Measurements from ENCODE around the gene TEX2.

The TEX2 gene

GRCh38 chr17:64273006-64273405 lies 9.9 kb upstream of the TEX2 start:
- no peak for DNase-seq
- Histone ChIP-seq H3K27me3 (no peaks in the 10 kb centered on the region), H3K36me3 (no peaks in the 10 kb centered on the region), H3K9me3 (no peaks in the 10 kb centered on the region; the same call in 1 of the 2 replicates), H3K4me3 (ENCODE audit: low read depth, low read length) (no peak overlapping the region), H3K4me1 (no peaks in the 10 kb centered on the region; the same call in 1 of the 2 replicates)
- TF ChIP-seq CTCF (IDR thresholded peaks at IDR 0.05; ENCODE audit: low read depth, low read length) = no peak

DNA sequence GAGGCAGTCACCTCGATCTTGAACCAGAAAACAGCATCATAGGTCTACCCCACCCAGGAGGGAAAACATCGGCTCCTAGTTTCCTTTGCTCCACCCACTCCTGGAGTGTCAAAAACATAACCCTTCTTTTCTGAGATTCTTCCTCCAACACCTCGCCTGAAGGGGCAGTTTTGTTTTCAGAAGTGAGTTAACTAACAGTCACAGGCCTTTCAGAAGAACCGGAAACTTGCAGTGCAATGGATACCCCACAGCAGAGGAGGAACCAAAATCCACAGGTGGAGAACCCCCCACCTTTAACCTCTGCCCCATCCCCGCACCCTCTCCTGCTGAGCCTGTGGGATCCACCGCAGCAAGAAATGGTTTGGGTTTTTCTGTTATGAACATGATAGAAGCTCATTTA lies 7.8 kb upstream of the TEX2 start:
- no peak for TF ChIP-seq CTCF (IDR thresholded peaks at IDR 0.05; ENCODE audit: low read depth, low read length)
- no peak overlapping the region for H3K4me3 ChIP-seq (ENCODE audit: low read depth, low read length)
- no peak for DNase-seq

GRCh38 chr17:64269687-64270649 lies 6.9 kb upstream of the TEX2 start:
- no peaks in the 10 kb centered on the region for H3K36me3 ChIP-seq
- no peaks in the 10 kb centered on the region for H3K27me3 ChIP-seq
- no peaks in the 10 kb centered on the region; the same call in 1 of the 2 replicates for H3K9me3 ChIP-seq
- no peak overlapping the region for H3K4me3 ChIP-seq (ENCODE audit: low read depth, low read length)
- H3K4me1 ChIP-seq = no peaks in the 10 kb centered on the region; the same call in 1 of the 2 replicates
- peak; percentile 55 for DNase-seq
- no peak for TF ChIP-seq CTCF (IDR thresholded peaks at IDR 0.05; ENCODE audit: low read depth, low read length)

More for the DNA sequence above, 7.8 kb upstream of the TEX2 start:
- no peaks in the 10 kb centered on the region; the same call in 1 of the 2 replicates for H3K4me1 ChIP-seq
- H3K9me3 ChIP-seq = no peaks in the 10 kb centered on the region; the same call in 1 of the 2 replicates
- H3K27me3 ChIP-seq = no peaks in the 10 kb centered on the region
- H3K36me3 ChIP-seq = no peaks in the 10 kb centered on the region

- Histone ChIP-seq H3K27me3 (no peaks in the 10 kb centered on the region), H3K4me3 (ENCODE audit: low read depth, low read length) (no peak overlapping the region), H3K9me3 (no peaks in the 10 kb centered on the region; the same call in 1 of the 2 replicates), H3K36me3 (no peaks in the 10 kb centered on the region), H3K4me1 (peaks cover 6% of the 10 kb centered on the region; the same call in 1 of the 2 replicates)
- TF ChIP-seq CTCF (IDR thresholded peaks at IDR 0.05; ENCODE audit: low read depth, low read length) = no peak
- no peak for DNase-seq
Observed at GRCh38 chr17:64264891-64265290, 1.8 kb upstream of the TEX2 start.

DNA sequence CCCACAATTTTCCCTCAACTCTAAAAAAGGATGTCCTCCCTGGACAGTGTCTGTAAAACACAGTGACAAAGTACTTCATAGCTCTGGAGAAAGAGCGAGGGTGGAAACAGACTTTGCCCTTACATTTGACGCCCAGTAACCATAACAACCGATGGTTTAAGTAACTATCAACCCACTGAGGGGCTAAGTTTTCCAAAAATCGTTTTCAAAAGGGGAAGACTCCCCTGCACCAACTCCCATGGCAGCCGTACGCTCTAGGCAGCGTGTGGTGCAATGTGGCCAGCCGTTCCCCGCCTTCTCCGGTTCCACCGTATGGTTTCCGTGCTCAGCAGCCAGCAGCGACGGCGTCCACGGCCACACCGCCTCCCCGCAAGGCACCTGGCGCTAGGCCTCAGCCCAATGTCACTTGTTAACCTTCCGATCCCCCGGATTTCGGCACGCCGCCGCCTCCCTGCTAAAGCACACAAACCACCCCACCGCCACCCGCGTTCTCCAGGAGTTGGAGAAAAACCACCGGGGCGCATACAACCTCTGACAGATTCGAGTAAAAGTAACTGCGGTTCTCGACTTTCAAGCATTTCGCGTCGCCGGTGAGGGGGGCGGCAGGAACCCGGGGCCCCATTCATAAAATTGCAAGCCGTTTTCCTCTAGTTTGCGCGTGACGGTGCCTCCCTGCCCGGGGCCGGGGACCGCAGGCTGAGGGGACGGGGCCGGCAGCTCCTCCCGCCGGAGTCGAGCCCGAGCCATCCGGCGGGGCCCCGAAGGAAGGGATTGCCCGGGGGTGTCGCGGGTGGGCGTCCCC lies 661 bp downstream of the TEX2 start:
- Histone ChIP-seq H3K27me3 (no peaks in the 10 kb centered on the region), H3K4me3 (ENCODE audit: low read depth, low read length) (peak overlapping the region; percentile 68), H3K4me1 (peaks cover 6% of the 10 kb centered on the region; the same call in 1 of the 2 replicates), H3K9me3 (no peaks in the 10 kb centered on the region), H3K36me3 (no peaks in the 10 kb centered on the region)
- DNase-seq = peak; percentile 46
- TF ChIP-seq CTCF (IDR thresholded peaks at IDR 0.05; ENCODE audit: low read depth, low read length) = no peak
